H1 (cell line): ENCODE measurements around the gene BEST1. TPM values are rescaled to one million over a fixed set of nuclear protein-coding genes. Genes with fewer than 3 reads are reported as not detected.

Source experiments
- CTCF ChIA-PET: fragments of 300-600 bp; sonication (Branson Sonifier 250); formaldehyde crosslinking; loops from one replicate; lab custom pipeline; 2021; ENCODE audit not compliant: partially characterized antibody; lab: Charles Lee
- POLR2A ChIA-PET: fragments of 300-600 bp; sonication (Branson Sonifier 250); formaldehyde crosslinking; loops from one replicate; lab custom pipeline; 2021; ENCODE audit warnings: inconsistent platforms; ENCODE audit not compliant: partially characterized antibody; lab: Charles Lee
- DNase-seq, 2 experiments: peaks; one replicate each; pipeline versions ENCODE4 v3.0.0 to v3.0.0-alpha.2; 2010 to 2022; ENCODE audit warnings: low spot score in 2 of 2, low read depth in 1 of 2, mixed read lengths in 1 of 2
- FAIRE-seq: peaks from 2 replicates; lab custom pipeline; 2011; peaks lifted over from hg19 to GRCh38; lab: Jason Lieb, UNC
- H2AFZ ChIP-seq: 2 replicates; pipeline ENCODE4 v1.8.1; 2012; ENCODE audit warnings: low read length, inconsistent platforms
- H2AK5ac ChIP-seq: 2 replicates; pipeline ENCODE4 v1.6.1; 2013; ENCODE audit warnings: low read depth, low read length
- H2BK120ac ChIP-seq: replicated peaks from 2 replicates; pipeline ENCODE3; 2013; ENCODE audit warnings: low read depth, low read length, inconsistent platforms
- H2BK12ac ChIP-seq: 2 replicates; pipeline ENCODE4 v1.6.1; 2013; ENCODE audit warnings: low read depth, low read length
- H2BK15ac ChIP-seq: 2 replicates; pipeline ENCODE4 v1.6.1; 2013; ENCODE audit warnings: low read length
- H2BK20ac ChIP-seq: 2 replicates; pipeline ENCODE4 v1.6.1; 2013; ENCODE audit warnings: low read length
- H2BK5ac ChIP-seq: 2 replicates; pipeline ENCODE4 v1.6.1; 2013; ENCODE audit warnings: low read depth, low read length
- H3K14ac ChIP-seq: 2 replicates; pipeline ENCODE4 v1.6.1; 2013; ENCODE audit warnings: inconsistent platforms; ENCODE audit not compliant: insufficient read length
- H3K18ac ChIP-seq: 2 replicates; pipeline ENCODE4 v1.6.1; 2013; ENCODE audit warnings: low read length; ENCODE audit errors: extremely low read depth
- H3K23ac ChIP-seq: 2 replicates; pipeline ENCODE4 v1.6.1; 2013; ENCODE audit warnings: inconsistent platforms; ENCODE audit not compliant: insufficient read length
- H3K23me2 ChIP-seq: 2 replicates; pipeline ENCODE4 v1.6.1; 2013; ENCODE audit warnings: low read depth, low read length
- H3K27ac ChIP-seq: 2 replicates; pipeline ENCODE4 v1.6.1; 2011; ENCODE audit warnings: low read depth, low read length, inconsistent platforms
- H3K27me3 ChIP-seq, 4 experiments: replicated peaks in 1 of 4; 1 replicate in 1 of 4; 2 replicates in 3 of 4; pipeline versions ENCODE4 v1.6.1 to v1.8.1; 2011 to 2013; ENCODE audit warnings: low read length in 3 of 4, mild to moderate bottlenecking in 3 of 4, inconsistent platforms in 2 of 4, mixed read lengths in 2 of 4, moderate library complexity in 1 of 4; ENCODE audit not compliant: control insufficient read depth in 3 of 4, insufficient read depth in 3 of 4; ENCODE audit errors: extremely low read depth in 1 of 4
- H3K36me3 ChIP-seq, 4 experiments: 2 replicates each; pipeline versions ENCODE4 v1.6.1 to v1.8.1; 2011 to 2013; ENCODE audit warnings: mild to moderate bottlenecking in 4 of 4, low read length in 3 of 4, moderate library complexity in 2 of 4, control low read depth in 1 of 4, inconsistent platforms in 1 of 4; ENCODE audit not compliant: insufficient read depth in 4 of 4, control insufficient read depth in 2 of 4
- H3K4ac ChIP-seq: replicated peaks from 2 replicates; pipeline ENCODE3; 2013; ENCODE audit warnings: low read length, low read depth, mixed read lengths, inconsistent platforms; ENCODE audit not compliant: insufficient read length
- H3K4me1 ChIP-seq, 4 experiments: replicated peaks in 1 of 4; 1 replicate in 1 of 4; 2 replicates in 3 of 4; pipeline versions ENCODE4 v1.6.1 to v1.8.1; 2011 to 2013; ENCODE audit warnings: low read length in 3 of 4, inconsistent platforms in 2 of 4, mixed read lengths in 1 of 4; ENCODE audit not compliant: insufficient read depth in 4 of 4, control insufficient read depth in 3 of 4
- H3K4me2 ChIP-seq, 2 experiments: 2 replicates each; pipeline versions ENCODE4 v1.6.1 to v1.8.1; 2011 to 2013; ENCODE audit warnings: low read depth in 2 of 2, low read length in 2 of 2, control low read depth in 1 of 2, inconsistent platforms in 1 of 2, mild to moderate bottlenecking in 1 of 2; ENCODE audit not compliant: insufficient read depth in 1 of 2
- H3K4me3 ChIP-seq, 4 experiments: fragments of 200-600, 300-600 bp in 1 of 4; sonication (generic), shearing (Covaris generic), sonication (Bioruptor Twin) in 1 of 4; 2 replicates each; pipeline versions ENCODE4 v1.5.1 to v1.8.1; 2011 to 2016; ENCODE audit warnings: low read length in 4 of 4, low read depth in 3 of 4, control low read depth in 2 of 4, inconsistent platforms in 2 of 4, mild to moderate bottlenecking in 2 of 4, mixed read lengths in 1 of 4, moderate library complexity in 1 of 4; ENCODE audit not compliant: insufficient read depth in 2 of 4; ENCODE audit errors: extremely low read depth in 1 of 4
- H3K56ac ChIP-seq: replicated peaks from 2 replicates; pipeline ENCODE3; 2013; ENCODE audit warnings: low read depth, mild to moderate bottlenecking, mixed read lengths, low read length, inconsistent platforms; ENCODE audit not compliant: insufficient read length
- H3K79me1 ChIP-seq: 2 replicates; pipeline ENCODE4 v1.6.1; 2013; ENCODE audit warnings: low read depth, low read length, control low read depth
- H3K79me2 ChIP-seq, 2 experiments: 2 replicates each; pipeline versions ENCODE4 v1.6.1 to v1.8.1; 2012 to 2013; ENCODE audit warnings: low read length in 2 of 2, mild to moderate bottlenecking in 2 of 2, inconsistent platforms in 1 of 2; ENCODE audit not compliant: insufficient read depth in 2 of 2, control insufficient read depth in 1 of 2
- H3K9ac ChIP-seq, 4 experiments: replicated peaks in 1 of 4; 1 replicate in 1 of 4; 2 replicates in 3 of 4; pipeline versions ENCODE4 v1.6.1 to v1.8.1; 2011 to 2013; ENCODE audit warnings: low read depth in 3 of 4, low read length in 3 of 4, control low read depth in 2 of 4, mild to moderate bottlenecking in 2 of 4, moderate library complexity in 2 of 4, inconsistent platforms in 1 of 4; ENCODE audit errors: extremely low read depth in 1 of 4
- H3K9me3 ChIP-seq, 2 experiments: 2 replicates each; pipeline versions ENCODE4 v1.6.1 to v1.8.1; 2012 to 2013; ENCODE audit warnings: mild to moderate bottlenecking in 2 of 2, moderate library complexity in 2 of 2, control low read depth in 1 of 2, inconsistent platforms in 1 of 2, low read depth in 1 of 2, low read length in 1 of 2, mixed read lengths in 1 of 2; ENCODE audit not compliant: insufficient read depth in 2 of 2
- H4K20me1 ChIP-seq, 2 experiments: replicated peaks in 1 of 2; 2 replicates each; pipeline versions ENCODE3 to v1.8.1; 2011 to 2013; ENCODE audit warnings: inconsistent platforms in 2 of 2, low read length in 2 of 2, mild to moderate bottlenecking in 1 of 2; ENCODE audit not compliant: insufficient read depth in 2 of 2, control insufficient read depth in 1 of 2
- H4K5ac ChIP-seq: 2 replicates; pipeline ENCODE4 v1.6.1; 2013; ENCODE audit warnings: low read length, low read depth, mixed read lengths, inconsistent platforms; ENCODE audit not compliant: insufficient read length
- H4K8ac ChIP-seq: 2 replicates; pipeline ENCODE4 v1.8.0; 2013; ENCODE audit warnings: mild to moderate bottlenecking, moderate library complexity, low read length, inconsistent platforms; ENCODE audit not compliant: insufficient read depth; ENCODE audit errors: extremely low read depth
- H4K91ac ChIP-seq: replicated peaks from 2 replicates; pipeline ENCODE3; 2013; ENCODE audit warnings: low read length, mixed read lengths, inconsistent platforms; ENCODE audit not compliant: insufficient read length
- BCL11A ChIP-seq, 2 experiments: IDR thresholded peaks; one replicate each; pipeline ENCODE4 v1.6.1; 2011; ENCODE audit warnings: low read depth in 2 of 2, low read length in 2 of 2, mild to moderate bottlenecking in 2 of 2
- CBX5 ChIP-seq: fragments of 300-800, 300-1000 bp; sonication (generic); IDR thresholded peaks from 2 replicates; pipeline ENCODE4 v1.7.1; 2016; ENCODE audit warnings: antibody characterized with exemption, low read length, low read depth
- CBX8 ChIP-seq: fragments of 300-800, 300-1000 bp; sonication (generic); IDR thresholded peaks from 2 replicates; pipeline ENCODE4 v1.7.1; 2016; ENCODE audit warnings: low read depth, low read length, borderline replicate concordance
- CREB1 ChIP-seq: IDR thresholded peaks from 2 replicates; pipeline ENCODE4 v1.6.1; 2012; ENCODE audit warnings: inconsistent platforms
- EGR1 ChIP-seq: IDR thresholded peaks from 2 replicates; pipeline ENCODE4 v1.6.1; 2011; ENCODE audit warnings: low read depth, low read length, borderline replicate concordance
- FOSL1 ChIP-seq: IDR thresholded peaks from 2 replicates; pipeline ENCODE4 v1.6.1; 2011; ENCODE audit warnings: mild to moderate bottlenecking, low read depth, low read length, moderate library complexity; ENCODE audit not compliant: insufficient read depth
- NRF1 ChIP-seq: IDR thresholded peaks from 2 replicates; pipeline ENCODE4 v1.6.1; 2011; ENCODE audit warnings: mild to moderate bottlenecking, low read depth, low read length, improper control_type of control experiment
- POU5F1 ChIP-seq: IDR thresholded peaks from 2 replicates; pipeline ENCODE4 v1.6.1; 2011; ENCODE audit warnings: low read depth, mild to moderate bottlenecking, low read length, moderate library complexity
- SAP30 ChIP-seq: fragments of 300-600 bp; sonication (generic); IDR thresholded peaks from 2 replicates; pipeline ENCODE4 v1.7.1; 2012; ENCODE audit warnings: low read length, moderate library complexity, mild to moderate bottlenecking, inconsistent platforms; ENCODE audit not compliant: insufficient read depth, insufficient replicate concordance
- SIRT6 ChIP-seq: IDR thresholded peaks from one replicate; pipeline ENCODE4 v1.7.1; 2012; ENCODE audit warnings: low read length, inconsistent platforms
- TCF12 ChIP-seq: IDR thresholded peaks from 2 replicates; pipeline ENCODE4 v1.6.1; 2011; ENCODE audit warnings: low read depth, mild to moderate bottlenecking, low read length
- TEAD4 ChIP-seq: IDR thresholded peaks from 2 replicates; pipeline ENCODE4 v1.6.1; 2012; ENCODE audit warnings: low read depth, low read length, inconsistent platforms, mixed read lengths
- WGBS, 2 experiments: shearing (Covaris generic) in 1 of 2; methylation state at CpG; one replicate each; pipeline versions ENCODE4 v1.1.6 to v1.1.7; 2013 to 2015; ENCODE audit warnings: low lambda C conversion rate in 2 of 2, mixed read lengths in 2 of 2, inconsistent platforms in 1 of 2, low coverage in 1 of 2, missing lambda C conversion rate in 1 of 2; ENCODE audit not compliant: insufficient replicate concordance in 2 of 2, insufficient coverage in 1 of 2, insufficient read length in 1 of 2; ENCODE audit errors: extremely low coverage in 1 of 2, missing lambda C conversion rate in 1 of 2; 5-methylcytosine and 5-hydroxymethylcytosine counted together
- polyA plus RNA-seq, 7 experiments: library from polyadenylated mRNA; depleted of rRNA in 3 of 7; stranded (reverse) in 5 of 7; unstranded in 2 of 7; fragments of >200 nt in 5 of 7; fragments of 200-250 nt in 2 of 7; gene quantifications; 1 replicate in 5 of 7; 2 replicates in 1 of 7; 4 replicates in 1 of 7; pipeline versions ENCODE4 v1.2.1 to v1.2.3, GENCODE V29; 2011 to 2013; ENCODE audit warnings: missing spikeins in 2 of 7, mixed read lengths in 2 of 7
- total RNA-seq: library from RNA; stranded (reverse); fragmentation: NEBNext Ultra II Directional; extraction: Animal tissue kit (Norgen Biotek cat#: 25700); gene quantifications from 2 replicates; pipeline ENCODE4 v1.2.1, GENCODE V29; 2021
- TF ChIP-seq, protein P1 (sequence below): IDR thresholded peaks from 2 replicates; pipeline ENCODE4 v1.6.1; 2011; ENCODE audit warnings: low read length, improper control_type of control experiment

Gene BEST1
- total and polyA plus RNA-seq, 2 of the 8 experiments (the other 6 are each of a cell fraction or from before 2014, with no cell fraction given), result 0.22 to 0.62 TPM

DNA sequence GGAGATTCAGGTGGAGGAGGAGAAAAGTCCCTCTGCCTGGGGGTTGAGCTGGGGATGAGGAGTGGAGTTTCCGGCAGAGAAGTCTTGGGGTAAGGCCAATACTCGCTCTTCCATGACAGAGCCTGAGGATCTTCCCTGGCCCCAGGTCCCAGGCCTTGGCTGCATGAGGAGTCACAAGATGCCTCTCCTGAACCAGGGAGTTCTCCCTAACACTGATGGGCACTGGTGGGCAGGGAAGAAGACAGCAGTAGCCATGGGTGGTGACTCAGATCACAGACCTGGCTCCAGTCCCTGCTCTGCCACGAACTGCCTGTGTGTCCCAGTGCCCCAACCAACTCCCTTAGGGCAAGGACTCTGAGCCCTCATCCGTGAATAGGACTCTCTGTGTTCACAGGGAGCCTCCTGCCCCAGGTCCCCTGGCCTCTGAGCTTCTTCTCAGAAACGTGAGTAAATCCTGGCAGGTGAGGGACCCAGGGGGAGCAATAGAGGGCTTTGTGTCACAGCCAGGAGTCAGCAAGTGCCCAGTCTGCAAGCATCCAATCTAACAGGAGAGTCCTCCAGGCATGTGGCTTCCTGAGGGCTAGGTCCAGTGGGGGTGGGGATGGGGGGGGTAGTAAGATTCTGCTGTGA lies 62.8 kb downstream of the BEST1 start:
- no peak overlapping the region for H3K4me2 ChIP-seq
- no peak overlapping the region for H2AK5ac ChIP-seq
- no peak overlapping the region for H3K4ac ChIP-seq
- DNase-seq (no peak), FAIRE-seq (no peak)
- H2AFZ ChIP-seq, result no peak overlapping the region
- no peaks in the 10 kb centered on the region for H3K27me3 ChIP-seq
- H4K20me1 ChIP-seq, result no peaks in the 10 kb centered on the region
- H4K8ac ChIP-seq, result no peak overlapping the region
- ChIA-PET CTCF (interaction anchor here (0.6 to 3.6 kb wide), 6 partner anchors 19 to 115 kb away, joined by 3 to 14 read pairs (median 4); no protein-coding TSS in a partner anchor), POLR2A (interaction anchor here (0.9 to 1.6 kb wide), 4 partner anchors 45 to 62 kb away, joined by 3 to 5 read pairs (median 4); partner anchors contain the start of gene FTH1)
- H2BK12ac ChIP-seq, result peak overlapping the region; percentile 41; the same call in 1 of the 2 replicates
- peaks cover 0 to 3% (median 0%) of the 10 kb centered on the region in 4 experiments; a peak in 1 of 7 replicates for H3K4me1 ChIP-seq
- H2BK5ac ChIP-seq, result no peak overlapping the region; the same call in 1 of the 2 replicates
- H4K5ac ChIP-seq, result no peak overlapping the region
- no peak overlapping the region for H3K56ac ChIP-seq
- H3K14ac ChIP-seq, result no peak overlapping the region
- WGBS, 2 experiments, result 82% methylated on average over 5 of the region's 5 CpGs; no CpG with 5 or more reads in 1 of the 2 experiments
- H3K9me3 ChIP-seq, result no peaks in the 10 kb centered on the region; a peak in 1 of 4 replicates
- no peak overlapping the region for H3K9ac ChIP-seq
- H3K36me3 ChIP-seq, result no peaks in the 10 kb centered on the region
- H3K27ac ChIP-seq, result no peak overlapping the region
- H2BK120ac ChIP-seq, result peak overlapping the region; percentile 67
- H3K18ac ChIP-seq, result no peak overlapping the region
- no peaks in the 10 kb centered on the region for H3K79me1 ChIP-seq
- H3K79me2 ChIP-seq, result no peaks in the 10 kb centered on the region
- peak overlapping the region; percentile 67; the same call in 1 of the 2 replicates for H2BK15ac ChIP-seq
- no peak overlapping the region for H3K4me3 ChIP-seq
- H2BK20ac ChIP-seq, result no peak overlapping the region
- no peak overlapping the region for H3K23ac ChIP-seq
- no peaks in the 10 kb centered on the region for H3K23me2 ChIP-seq
- peak overlapping the region; percentile 61 for H4K91ac ChIP-seq
- no peak for TF ChIP-seq EGR1
- no peak for TF ChIP-seq SIRT6
- no peak for TF ChIP-seq CBX8
- TF ChIP-seq TEAD4, result no peak
- TF ChIP-seq NRF1, result no peak
- TF ChIP-seq TCF12, result no peak
- TF ChIP-seq, protein P1, sequence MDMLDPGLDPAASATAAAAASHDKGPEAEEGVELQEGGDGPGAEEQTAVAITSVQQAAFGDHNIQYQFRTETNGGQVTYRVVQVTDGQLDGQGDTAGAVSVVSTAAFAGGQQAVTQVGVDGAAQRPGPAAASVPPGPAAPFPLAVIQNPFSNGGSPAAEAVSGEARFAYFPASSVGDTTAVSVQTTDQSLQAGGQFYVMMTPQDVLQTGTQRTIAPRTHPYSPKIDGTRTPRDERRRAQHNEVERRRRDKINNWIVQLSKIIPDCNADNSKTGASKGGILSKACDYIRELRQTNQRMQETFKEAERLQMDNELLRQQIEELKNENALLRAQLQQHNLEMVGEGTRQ, result no peak
- TF ChIP-seq CREB1, result no peak
- TF ChIP-seq POU5F1, result no peak
- no peak for TF ChIP-seq SAP30
- TF ChIP-seq FOSL1, result no peak
- no peak for TF ChIP-seq BCL11A (IDR thresholded peaks at IDR 0.05; ENCODE audit: low read depth in 2 of 2, low read length in 2 of 2)
- TF ChIP-seq CBX5, result no peak
